ENCODE data around the gene TSPAN7. TPM values are rescaled to one million over a fixed set of nuclear protein-coding genes. Genes with fewer than 3 reads are reported as not detected.

Gene TSPAN7
- total RNA-seq, 1 experiment from 2014 or later, result 1.7 TPM

GRCh38 chrX:38718311-38718710 is 157.0 kb downstream of the TSPAN7 start:
- Histone ChIP-seq H3K4me3 (ENCODE audit: low read depth, low read length) (no peak overlapping the region), H3K9me3 (no peaks in the 10 kb centered on the region), H3K27me3 (replicated peaks; ENCODE audit: control insufficient read depth, insufficient read depth, low read length) (no peaks in the 10 kb centered on the region), H3K36me3 (ENCODE audit: control insufficient read depth, insufficient read depth, low read length) (no peaks in the 10 kb centered on the region), H3K4me1 (no peaks in the 10 kb centered on the region)
- Mint-ChIP-seq H3K27ac (ENCODE audit: unreplicated experiment) (no peak overlapping the region), H3K27me3 (ENCODE audit: insufficient read depth, unreplicated experiment) (peaks cover 8% of the 10 kb centered on the region), H3K9me3 (ENCODE audit: unreplicated experiment) (no peaks in the 10 kb centered on the region), H3K36me3 (ENCODE audit: insufficient read depth, unreplicated experiment) (no peaks in the 10 kb centered on the region), H3K4me3 (ENCODE audit: unreplicated experiment) (no peak overlapping the region), H3K4me1 (ENCODE audit: low read depth, unreplicated experiment) (no peaks in the 10 kb centered on the region)
- BruUV-seq (replicated peaks), result no TSS peak
- intact Hi-C loops (cut with micrococcal nuclease; ENCODE audit: unreplicated experiment), result no loop called here
- POLR2A ChIA-PET, result no interaction called here
- TF ChIP-seq CTCF (IDR thresholded peaks at IDR 0.05; ENCODE audit: insufficient read depth in 1 of 2, low read depth in 1 of 2, low read length in 1 of 2, severe bottlenecking in 1 of 2, unreplicated experiment in 1 of 2), result no peak
- CTCF ChIA-PET, result no interaction called here
- no peak for DNase-seq

GRCh38 chrX:38726612-38727011 is 165.3 kb downstream of the TSPAN7 start:
- no peak overlapping the region for H3K4me3 ChIP-seq (ENCODE audit: low read depth, low read length)
- H3K9me3 Mint-ChIP-seq (ENCODE audit: unreplicated experiment), result no peaks in the 10 kb centered on the region
- BruUV-seq (replicated peaks), result no TSS peak
- H3K4me1 ChIP-seq, result no peaks in the 10 kb centered on the region
- ChIA-PET CTCF (no interaction called here), POLR2A (no interaction called here)
- H3K27me3 Mint-ChIP-seq (ENCODE audit: insufficient read depth, unreplicated experiment), result no peaks in the 10 kb centered on the region
- intact Hi-C loops (cut with micrococcal nuclease; ENCODE audit: unreplicated experiment), result no loop called here
- no peaks in the 10 kb centered on the region for H3K27me3 ChIP-seq (replicated peaks; ENCODE audit: control insufficient read depth, insufficient read depth, low read length)
- H3K36me3 Mint-ChIP-seq (ENCODE audit: insufficient read depth, unreplicated experiment), result no peaks in the 10 kb centered on the region
- no peak overlapping the region for H3K27ac Mint-ChIP-seq (ENCODE audit: unreplicated experiment)
- no peak overlapping the region for H3K4me3 Mint-ChIP-seq (ENCODE audit: unreplicated experiment)
- H3K4me1 Mint-ChIP-seq (ENCODE audit: low read depth, unreplicated experiment), result no peaks in the 10 kb centered on the region
- no peaks in the 10 kb centered on the region for H3K36me3 ChIP-seq (ENCODE audit: control insufficient read depth, insufficient read depth, low read length)
- no peak for DNase-seq
- TF ChIP-seq CTCF (IDR thresholded peaks at IDR 0.05; ENCODE audit: insufficient read depth in 1 of 2, low read depth in 1 of 2, low read length in 1 of 2, severe bottlenecking in 1 of 2, unreplicated experiment in 1 of 2), result no peak
- no peaks in the 10 kb centered on the region for H3K9me3 ChIP-seq

GRCh38 chrX:38727668-38728067 is 166.3 kb downstream of the TSPAN7 start:
- ChIA-PET CTCF (no interaction called here), POLR2A (no interaction called here)
- H3K9me3 ChIP-seq, result no peaks in the 10 kb centered on the region
- no peak for DNase-seq
- H3K36me3 ChIP-seq (ENCODE audit: control insufficient read depth, insufficient read depth, low read length), result no peaks in the 10 kb centered on the region
- intact Hi-C loops (cut with micrococcal nuclease; ENCODE audit: unreplicated experiment), result no loop called here
- no peaks in the 10 kb centered on the region for H3K27me3 ChIP-seq (replicated peaks; ENCODE audit: control insufficient read depth, insufficient read depth, low read length)
- BruUV-seq (replicated peaks), result no TSS peak
- H3K27ac Mint-ChIP-seq (ENCODE audit: unreplicated experiment), result no peak overlapping the region
- no peak overlapping the region for H3K4me3 ChIP-seq (ENCODE audit: low read depth, low read length)
- H3K27me3 Mint-ChIP-seq (ENCODE audit: insufficient read depth, unreplicated experiment), result no peaks in the 10 kb centered on the region
- H3K9me3 Mint-ChIP-seq (ENCODE audit: unreplicated experiment), result no peaks in the 10 kb centered on the region
- H3K4me1 Mint-ChIP-seq (ENCODE audit: low read depth, unreplicated experiment), result no peaks in the 10 kb centered on the region
- TF ChIP-seq CTCF (IDR thresholded peaks at IDR 0.05; ENCODE audit: insufficient read depth in 1 of 2, low read depth in 1 of 2, low read length in 1 of 2, severe bottlenecking in 1 of 2, unreplicated experiment in 1 of 2), result no peak
- H3K4me1 ChIP-seq, result no peaks in the 10 kb centered on the region
- no peaks in the 10 kb centered on the region for H3K36me3 Mint-ChIP-seq (ENCODE audit: insufficient read depth, unreplicated experiment)
- no peak overlapping the region for H3K4me3 Mint-ChIP-seq (ENCODE audit: unreplicated experiment)

All from Caco-2 (cell line).